Measurements from ENCODE around the gene ZNF407. TPM values are rescaled to one million over a fixed set of nuclear protein-coding genes. Genes with fewer than 3 reads are reported as not detected.

The ZNF407 gene
- total and polyA plus RNA-seq, 4 donors: 1.9 to 16.5 (median 6.6) TPM

- TF ChIP-seq REST (IDR thresholded peaks at IDR 0.05) (no peak), EGR1 (IDR thresholded peaks at IDR 0.05; ENCODE audit: low read depth in 2 of 2) (no peak)
Measured at GRCh38 chr18:74570266-74570665, 27.4 kb upstream of the ZNF407 start (continued).

- WGBS: 92% methylated on average over 12 of the region's 12 CpGs
- H3K9ac ChIP-seq (ENCODE audit: low read depth in 1 of 2, low read length in 2 of 2): no peak overlapping the region
- no peaks in the 10 kb centered on the region for H3K4me1 ChIP-seq (ENCODE audit: control insufficient read depth in 4 of 4, insufficient read depth in 4 of 4, low read length in 3 of 4)
- H3K9me3 ChIP-seq (ENCODE audit: control insufficient read depth in 4 of 4, low read length in 3 of 4): no peaks in the 10 kb centered on the region
- no peaks in the 10 kb centered on the region for H3K27me3 ChIP-seq (ENCODE audit: control insufficient read depth in 4 of 4, insufficient read depth in 4 of 4, low read length in 3 of 4)
- peaks cover 0 to 3% (median 2%) of the 10 kb centered on the region in 4 donors for H3K36me3 ChIP-seq (ENCODE audit: control insufficient read depth in 4 of 4, insufficient read depth in 3 of 4, low read depth in 1 of 4, low read length in 3 of 4)
- TF ChIP-seq RXRA (IDR thresholded peaks at IDR 0.05): no peak
- no peak for TF ChIP-seq ATF3 (IDR thresholded peaks at IDR 0.05)
- no peak for TF ChIP-seq HNF4G (IDR thresholded peaks at IDR 0.05)
- TF ChIP-seq TAF1 (conservative IDR thresholded peaks at IDR 0.05): no peak
- no peak for TF ChIP-seq FOXA2 (IDR thresholded peaks at IDR 0.05)
- TF ChIP-seq CTCF (IDR thresholded peaks at IDR 0.05; ENCODE audit: low read depth, low read length, missing input control): no peak
- TF ChIP-seq RAD21 (IDR thresholded peaks at IDR 0.05): no peak
- TF ChIP-seq MAX (IDR thresholded peaks at IDR 0.05): no peak
- TF ChIP-seq YY1 (IDR thresholded peaks at IDR 0.05): no peak
- TF ChIP-seq ZBTB33 (IDR thresholded peaks at IDR 0.05): no peak
- TF ChIP-seq EGR1 (IDR thresholded peaks at IDR 0.05; ENCODE audit: low read depth in 2 of 2): no peak
- H3K4me3 ChIP-seq (ENCODE audit: low read depth in 1 of 3, low read length in 3 of 3): no peak overlapping the region
- H3K27ac ChIP-seq (ENCODE audit: low read depth in 1 of 2, low read length in 2 of 2): no peak overlapping the region
- no peak for DNase-seq (ENCODE audit: low spot score)
Measured at GRCh38 chr18:74571895-74572680, 25.6 kb upstream of the ZNF407 start.
